Prostate gland (tissue), 2 donors: ENCODE measurements around the gene CARD16. TPM values are rescaled to one million over a fixed set of nuclear protein-coding genes. Genes with fewer than 3 reads are reported as not detected.

ENCODE experiments used
- DNase-seq: peaks from one replicate; pipeline ENCODE4 v3.0.0-alpha.2; 2019; ENCODE audit warnings: low spot score
- H3K27ac ChIP-seq, 2 donors: fragments of 200-600 bp; sonication (generic); 2 replicates each; pipeline ENCODE4 v1.5.1; 2017 to 2019
- H3K27me3 ChIP-seq: fragments of 200-600 bp; sonication (generic); replicated peaks from 2 replicates; pipeline ENCODE4 v1.5.1; 2019; ENCODE audit not compliant: insufficient read depth
- H3K36me3 ChIP-seq, 2 donors: fragments of 200-600 bp; sonication (generic); 1 replicate in 1 of 2; 2 replicates in 1 of 2; pipeline versions ENCODE4 v1.5.1 to v1.8.1; 2017 to 2019
- H3K4me1 ChIP-seq: fragments of 200-600 bp; sonication (generic); replicated peaks from 2 replicates; pipeline ENCODE4 v1.5.1; 2019
- H3K4me3 ChIP-seq, 2 donors: fragments of 200-600 bp; sonication (generic); 2 replicates each; pipeline ENCODE4 v1.5.1; 2017 to 2019
- H3K9me3 ChIP-seq: fragments of 200-600 bp; sonication (generic); 2 replicates; pipeline ENCODE4 v1.5.1; 2017
- POLR2A ChIP-seq: fragments of 450-650 bp; IDR thresholded peaks from one replicate; pipeline ENCODE4 v1.6.1; 2016; ENCODE audit warnings: antibody characterized with exemption, mild to moderate bottlenecking
- POLR2AphosphoS5 ChIP-seq: sonication (generic); formaldehyde crosslinking; IDR thresholded peaks from one replicate; pipeline ENCODE4 v1.6.1; 2017; ENCODE audit warnings: antibody characterized with exemption
- WGBS: methylation state at CpG from one replicate; pipeline ENCODE4 v1.1.5; 2018; 5-methylcytosine and 5-hydroxymethylcytosine counted together
- intact Hi-C: fragments of 100-400 bp; cut with DNase I; formaldehyde crosslinking; loops from one replicate; pipeline ENCODE4 v1.14.2; 2022
- total RNA-seq, 2 donors: library from RNA; depleted of rRNA; stranded (reverse); fragments of >200 nt; gene quantifications; one replicate each; pipeline ENCODE4 v1.1.0, GENCODE V29; 2016
- TF ChIP-seq, protein P1 (sequence below), 4 experiments: fragments of 200-600 bp in 2 of 4; fragments of 450-650 bp in 2 of 4; sonication (generic) in 2 of 4; IDR thresholded peaks; 1 replicate in 3 of 4; 2 replicates in 1 of 4; pipeline ENCODE4 v1.5.1; 2016 to 2019; ENCODE audit warnings: antibody characterized with exemption in 4 of 4, mild to moderate bottlenecking in 2 of 4, moderate library complexity in 2 of 4

Gene CARD16
- total RNA-seq, 2 donors from 2014 or later, result 6.7 to 7.9 TPM

DNA sequence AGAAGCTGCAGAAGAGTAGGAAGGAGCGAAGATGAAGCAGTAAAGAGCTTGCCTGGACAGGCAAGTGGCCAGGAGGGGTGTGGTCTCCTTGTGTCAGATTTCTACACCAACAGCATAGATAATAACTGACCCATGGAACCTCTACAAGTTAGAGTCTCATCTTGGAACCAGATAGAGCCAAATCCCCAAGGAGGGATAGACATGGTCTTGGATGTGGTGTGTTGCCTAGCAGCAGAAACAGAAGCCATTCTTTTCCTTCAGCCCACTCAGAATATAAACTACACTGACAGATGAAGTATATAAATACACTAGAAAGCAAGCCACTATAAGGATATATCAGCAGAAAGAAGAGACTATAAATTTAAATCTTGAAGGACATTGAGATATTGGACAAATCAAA, 4.3 kb upstream of the CARD16 start:
- Histone ChIP-seq H3K27ac (no peak overlapping the region), H3K9me3 (no peaks in the 10 kb centered on the region), H3K27me3 (no peaks in the 10 kb centered on the region), H3K4me3 (no peak overlapping the region), H3K4me1 (no peaks in the 10 kb centered on the region), H3K36me3 (no peaks in the 10 kb centered on the region)
- WGBS, result 96% methylated on average over 1 of the region's 1 CpG
- intact Hi-C loops, result no loop called here
- TF ChIP-seq POLR2AphosphoS5 (no peak), POLR2A (no peak)
- TF ChIP-seq, protein P1, sequence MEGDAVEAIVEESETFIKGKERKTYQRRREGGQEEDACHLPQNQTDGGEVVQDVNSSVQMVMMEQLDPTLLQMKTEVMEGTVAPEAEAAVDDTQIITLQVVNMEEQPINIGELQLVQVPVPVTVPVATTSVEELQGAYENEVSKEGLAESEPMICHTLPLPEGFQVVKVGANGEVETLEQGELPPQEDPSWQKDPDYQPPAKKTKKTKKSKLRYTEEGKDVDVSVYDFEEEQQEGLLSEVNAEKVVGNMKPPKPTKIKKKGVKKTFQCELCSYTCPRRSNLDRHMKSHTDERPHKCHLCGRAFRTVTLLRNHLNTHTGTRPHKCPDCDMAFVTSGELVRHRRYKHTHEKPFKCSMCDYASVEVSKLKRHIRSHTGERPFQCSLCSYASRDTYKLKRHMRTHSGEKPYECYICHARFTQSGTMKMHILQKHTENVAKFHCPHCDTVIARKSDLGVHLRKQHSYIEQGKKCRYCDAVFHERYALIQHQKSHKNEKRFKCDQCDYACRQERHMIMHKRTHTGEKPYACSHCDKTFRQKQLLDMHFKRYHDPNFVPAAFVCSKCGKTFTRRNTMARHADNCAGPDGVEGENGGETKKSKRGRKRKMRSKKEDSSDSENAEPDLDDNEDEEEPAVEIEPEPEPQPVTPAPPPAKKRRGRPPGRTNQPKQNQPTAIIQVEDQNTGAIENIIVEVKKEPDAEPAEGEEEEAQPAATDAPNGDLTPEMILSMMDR (IDR thresholded peaks at IDR 0.05), result no peak
- DNase-seq, result no peak

DNA sequence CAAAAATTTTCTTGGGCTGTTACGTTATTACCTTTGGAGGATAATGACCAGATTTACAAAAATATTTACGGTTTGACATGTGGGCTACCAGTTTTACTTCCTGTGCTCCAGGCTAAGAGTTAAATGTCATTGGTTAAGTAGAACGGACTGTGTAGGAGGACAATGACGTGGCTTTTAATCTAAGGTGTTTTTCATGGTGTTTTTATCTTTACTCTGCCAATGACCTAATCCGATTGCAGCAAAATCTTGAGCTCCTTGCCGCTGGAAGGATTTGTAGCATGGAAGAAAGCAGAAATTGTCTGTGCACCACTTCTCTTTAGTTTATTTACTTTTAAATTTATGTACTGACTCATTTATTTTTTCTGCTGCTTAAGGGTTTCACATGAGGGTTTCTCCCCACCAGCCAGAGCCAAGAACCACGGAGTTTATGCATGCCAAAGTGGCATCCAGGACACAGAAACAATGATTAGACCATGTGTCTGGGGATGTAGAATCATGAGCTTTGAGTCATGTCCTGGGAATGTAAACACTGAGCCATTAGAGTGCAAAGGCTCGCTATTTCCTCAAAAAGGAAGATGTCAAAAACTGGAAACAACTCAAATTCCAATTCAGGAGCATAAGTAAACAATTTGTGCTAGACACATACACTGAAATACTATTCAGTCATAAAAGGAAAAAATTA, 1.9 kb upstream of the CARD16 start:
- peak; percentile 15 for DNase-seq
- Histone ChIP-seq H3K9me3 (no peaks in the 10 kb centered on the region), H3K4me1 (no peaks in the 10 kb centered on the region), H3K36me3 (no peaks in the 10 kb centered on the region), H3K4me3 (no peak overlapping the region), H3K27ac (no peak overlapping the region), H3K27me3 (no peaks in the 10 kb centered on the region)
- TF ChIP-seq POLR2AphosphoS5 (peak; percentile 84), POLR2A (no peak)
- intact Hi-C loops, result no loop called here
- WGBS, result 44% methylated on average over 8 of the region's 8 CpGs

DNA sequence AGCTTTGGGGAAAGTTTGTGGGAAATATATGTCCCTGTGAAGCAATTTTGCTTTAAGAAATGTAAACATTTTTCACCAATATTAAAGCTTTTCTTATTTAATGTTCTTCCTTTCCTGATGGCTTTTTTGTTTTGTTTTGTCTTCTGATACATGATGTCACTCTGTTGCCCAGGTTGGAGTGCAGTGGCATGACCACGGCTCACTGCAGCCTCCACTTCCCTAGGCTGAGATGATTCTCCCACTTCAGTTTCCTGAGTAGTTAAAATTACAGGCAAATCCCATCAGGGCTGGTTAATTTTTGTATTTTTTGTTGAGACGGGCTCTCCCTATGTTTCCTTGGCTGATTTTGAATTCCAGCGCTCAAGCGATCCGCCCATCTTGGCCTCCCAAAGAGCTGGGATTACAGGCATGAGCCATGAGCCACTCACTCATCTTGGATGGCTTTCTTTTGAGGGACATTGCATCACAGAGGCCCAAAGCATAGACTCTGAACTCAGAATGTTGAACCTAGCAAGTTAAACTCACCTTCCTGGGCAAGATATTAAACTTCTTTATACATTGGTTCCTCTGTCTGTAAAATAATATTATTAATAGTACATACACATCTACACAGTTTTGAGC, 651 bp upstream of the CARD16 start:
- H3K4me3 ChIP-seq, result no peak overlapping the region
- TF ChIP-seq POLR2AphosphoS5 (no peak), POLR2A (no peak)
- TF ChIP-seq, protein P1 (IDR thresholded peaks at IDR 0.05), result no peak
- H3K27ac ChIP-seq, result no peak overlapping the region
- intact Hi-C loops, result no loop called here
- no peaks in the 10 kb centered on the region for H3K36me3 ChIP-seq
- no peaks in the 10 kb centered on the region for H3K4me1 ChIP-seq
- no peak for DNase-seq
- 94% methylated on average over 5 of the region's 5 CpGs for WGBS
- H3K9me3 ChIP-seq, result no peaks in the 10 kb centered on the region
- no peaks in the 10 kb centered on the region for H3K27me3 ChIP-seq

DNA sequence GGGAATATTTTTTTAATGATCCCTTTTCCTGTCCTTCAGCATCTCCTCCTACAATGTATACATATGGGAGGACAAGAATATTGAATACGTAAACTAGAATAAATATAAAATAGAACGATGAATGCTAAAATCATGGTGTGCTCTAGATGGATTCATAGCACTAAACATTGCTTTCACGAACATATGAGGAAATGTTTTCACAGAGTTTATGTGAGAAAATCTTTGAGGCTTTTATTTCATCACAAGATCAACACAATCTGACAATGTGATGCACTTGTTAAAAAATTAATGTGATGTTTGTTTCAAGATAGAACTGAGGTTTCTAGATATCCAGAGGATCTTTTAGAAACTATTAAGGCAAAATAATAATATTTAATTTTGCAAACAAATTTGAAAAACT, 3.0 kb downstream of the CARD16 start:
- WGBS, result 59% methylated on average over 3 of the region's 3 CpGs
- Histone ChIP-seq H3K27me3 (no peaks in the 10 kb centered on the region), H3K27ac (no peak overlapping the region), H3K36me3 (no peaks in the 10 kb centered on the region), H3K4me1 (no peaks in the 10 kb centered on the region), H3K4me3 (no peak overlapping the region), H3K9me3 (no peaks in the 10 kb centered on the region)
- DNase-seq, result no peak
- TF ChIP-seq POLR2A (no peak), POLR2AphosphoS5 (no peak)
- TF ChIP-seq, protein P1 (IDR thresholded peaks at IDR 0.05), result no peak
- intact Hi-C loops, result no loop called here

DNA sequence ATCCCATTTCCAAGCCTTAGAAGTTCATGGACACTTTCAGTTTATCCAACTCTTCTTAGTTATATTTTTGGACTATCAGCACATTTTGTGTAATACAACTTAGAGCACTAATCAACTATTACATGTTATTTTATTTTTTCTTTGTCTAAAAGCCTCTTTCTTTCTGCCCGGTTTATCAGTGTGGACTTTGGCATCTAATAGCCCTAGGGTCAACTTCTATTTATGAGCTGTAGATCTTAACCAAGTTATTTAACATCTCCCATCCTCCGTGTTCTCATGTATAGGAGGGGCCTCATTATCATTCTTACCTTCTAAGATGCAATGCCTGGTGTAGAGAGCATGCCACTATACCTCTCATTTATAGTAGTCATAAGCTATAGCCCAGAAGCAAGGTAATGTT, 4.4 kb downstream of the CARD16 start:
- Histone ChIP-seq H3K9me3 (no peaks in the 10 kb centered on the region), H3K27ac (no peak overlapping the region), H3K4me1 (no peaks in the 10 kb centered on the region), H3K36me3 (no peaks in the 10 kb centered on the region), H3K4me3 (no peak overlapping the region), H3K27me3 (no peaks in the 10 kb centered on the region)
- intact Hi-C loops, result no loop called here
- no peak for TF ChIP-seq POLR2A
- no peak for TF ChIP-seq POLR2AphosphoS5
- TF ChIP-seq, protein P1 (IDR thresholded peaks at IDR 0.05), result no peak
- WGBS, result 67% methylated on average over 2 of the region's 2 CpGs
- no peak for DNase-seq
